ENCODE measurements around the gene GATAD2A. TPM values are rescaled to one million over a fixed set of nuclear protein-coding genes. Genes with fewer than 3 reads are reported as not detected.

The GATAD2A gene
- total RNA-seq, 1 experiment from 2014 or later: 99.6 TPM

GRCh38 chr19:19540064-19540714 lies 134.7 kb downstream of the GATAD2A start:
- POLR2A ChIA-PET: no interaction called here
- Histone ChIP-seq H3K9me3 (ENCODE audit: control insufficient read depth, insufficient read depth, low read depth, low read length) (no peaks in the 10 kb centered on the region), H3K27ac (ENCODE audit: low read length) (no peak overlapping the region), H3K4me1 (ENCODE audit: control insufficient read depth, insufficient read depth, low read length) (no peaks in the 10 kb centered on the region), H3K4me3 (ENCODE audit: low read depth in 2 of 2, low read length in 2 of 2) (no peak overlapping the region), H3K27me3 (ENCODE audit: control insufficient read depth, insufficient read depth, low read length) (no peaks in the 10 kb centered on the region), H3K36me3 (ENCODE audit: control insufficient read depth, insufficient read depth, low read length) (no peaks in the 10 kb centered on the region)
- DNase-seq (ENCODE audit: low read depth, low spot score): no peak
- intact Hi-C loops (cut with micrococcal nuclease; ENCODE audit: unreplicated experiment) (no loop called here), in situ Hi-C loops (cut with HindIII; ENCODE audit: low pct_unique_long_range_greater_than_20kb, low sequenced_read_pairs) (no loop called here)
- TF ChIP-seq SIN3A (IDR thresholded peaks at IDR 0.05; ENCODE audit: borderline replicate concordance, insufficient read depth, low read depth, low read length) (no peak), POLR2AphosphoS5 (IDR thresholded peaks at IDR 0.05; ENCODE audit: low read depth, low read length) (no peak), CTCF (IDR thresholded peaks at IDR 0.05) (no peak), REST (IDR thresholded peaks at IDR 0.05; ENCODE audit: insufficient read depth in 1 of 2, low read depth in 2 of 2, low read length in 1 of 2) (no peak), TCF7L2 (IDR thresholded peaks at IDR 0.05; ENCODE audit: low read depth, low read length) (no peak)
- BruUV-seq (replicated peaks): no TSS peak
- no peak for ATAC-seq
- CTCF ChIA-PET: no interaction called here

GRCh38 chr19:19540715-19541515 lies 135.4 kb downstream of the GATAD2A start:
- Histone ChIP-seq H3K9me3 (ENCODE audit: control insufficient read depth, insufficient read depth, low read depth, low read length) (no peaks in the 10 kb centered on the region), H3K27ac (ENCODE audit: low read length) (no peak overlapping the region), H3K4me1 (ENCODE audit: control insufficient read depth, insufficient read depth, low read length) (no peaks in the 10 kb centered on the region), H3K27me3 (ENCODE audit: control insufficient read depth, insufficient read depth, low read length) (no peaks in the 10 kb centered on the region), H3K36me3 (ENCODE audit: control insufficient read depth, insufficient read depth, low read length) (no peaks in the 10 kb centered on the region), H3K4me3 (ENCODE audit: low read depth in 2 of 2, low read length in 2 of 2) (no peak overlapping the region)
- CTCF ChIA-PET: no interaction called here
- in situ Hi-C loops (cut with HindIII; ENCODE audit: low pct_unique_long_range_greater_than_20kb, low sequenced_read_pairs) (no loop called here), intact Hi-C loops (cut with micrococcal nuclease; ENCODE audit: unreplicated experiment) (no loop called here)
- no peak for TF ChIP-seq CTCF (IDR thresholded peaks at IDR 0.05)
- TF ChIP-seq SIN3A (IDR thresholded peaks at IDR 0.05; ENCODE audit: borderline replicate concordance, insufficient read depth, low read depth, low read length): no peak
- TF ChIP-seq TCF7L2 (IDR thresholded peaks at IDR 0.05; ENCODE audit: low read depth, low read length): no peak
- no peak for TF ChIP-seq REST (IDR thresholded peaks at IDR 0.05; ENCODE audit: insufficient read depth in 1 of 2, low read depth in 2 of 2, low read length in 1 of 2)
- TF ChIP-seq POLR2AphosphoS5 (IDR thresholded peaks at IDR 0.05; ENCODE audit: low read depth, low read length): no peak
- no TSS peak for BruUV-seq (replicated peaks)
- no peak for DNase-seq (ENCODE audit: low read depth, low spot score)
- ATAC-seq: peak; percentile 53
- POLR2A ChIA-PET: no interaction called here

All from Panc1 (cell line).